Karpas-422 (cell line): Measurements from ENCODE around the gene GULP1. TPM values are rescaled to one million over a fixed set of nuclear protein-coding genes. Genes with fewer than 3 reads are reported as not detected.

Experiments
- DNase-seq: peaks from one replicate; pipeline ENCODE4 v3.0.0-alpha.2; 2015
- H2AFZ ChIP-seq: fragments of 200-600 bp; sonication (generic); 2 replicates; pipeline ENCODE4 v1.6.1; 2014; ENCODE audit warnings: antibody characterized with exemption, low read length, mixed read lengths
- H3K27ac ChIP-seq: fragments of 200-600 bp; sonication (generic); 2 replicates; pipeline ENCODE4 v1.5.1; 2014; ENCODE audit warnings: mild to moderate bottlenecking, low read length, moderate library complexity
- H3K27me3 ChIP-seq: fragments of 200-600 bp; sonication (generic); 2 replicates; pipeline ENCODE4 v1.6.1; 2014; ENCODE audit warnings: low read length, mixed read lengths
- H3K36me3 ChIP-seq: fragments of 200-600 bp; sonication (generic); 2 replicates; pipeline ENCODE4 v1.6.1; 2014; ENCODE audit warnings: low read length, mixed read lengths; ENCODE audit not compliant: insufficient read depth
- H3K4me1 ChIP-seq: fragments of 200-600 bp; sonication (generic); 2 replicates; pipeline ENCODE4 v1.6.1; 2014; ENCODE audit warnings: mild to moderate bottlenecking, low read length, mixed read lengths
- H3K4me2 ChIP-seq: fragments of 200-600 bp; sonication (generic); 2 replicates; pipeline ENCODE4 v1.6.1; 2014; ENCODE audit warnings: low read length, low read depth, mild to moderate bottlenecking; ENCODE audit not compliant: poor library complexity, severe bottlenecking
- H3K4me3 ChIP-seq: fragments of 200-600 bp; sonication (generic); 2 replicates; pipeline ENCODE4 v1.5.1; 2014; ENCODE audit warnings: mild to moderate bottlenecking, antibody characterized with exemption, low read length, mixed read lengths
- H3K79me2 ChIP-seq: fragments of 200-600 bp; sonication (generic); 2 replicates; pipeline ENCODE4 v1.6.1; 2014; ENCODE audit warnings: mild to moderate bottlenecking, low read length, mixed read lengths
- H3K9ac ChIP-seq: fragments of 200-600 bp; sonication (generic); 2 replicates; pipeline ENCODE4 v1.6.0; 2014; ENCODE audit warnings: low read length
- H3K9me2 ChIP-seq: fragments of 200-600 bp; sonication (generic), shearing (Covaris generic); replicated peaks from 2 replicates; pipeline ENCODE4 v1.6.0; 2014; ENCODE audit warnings: mild to moderate bottlenecking, low read length, moderate library complexity; ENCODE audit not compliant: insufficient read depth
- H3K9me3 ChIP-seq: fragments of 300-700, 200-600 bp; sonication (generic); 2 replicates; pipeline ENCODE4 v1.6.1; 2014; ENCODE audit warnings: low read length, mixed read lengths
- H4K20me1 ChIP-seq: fragments of 200-600 bp; sonication (generic); 2 replicates; pipeline ENCODE4 v1.6.1; 2014; ENCODE audit warnings: mild to moderate bottlenecking, antibody characterized with exemption, low read length, low read depth; ENCODE audit not compliant: insufficient read depth
- total RNA-seq: library from RNA; depleted of rRNA; stranded (reverse); fragments of >200 nt; shearing (Covaris generic); gene quantifications from 2 replicates; pipeline ENCODE4 v1.2.3, GENCODE V29; 2014; ENCODE audit warnings: low replicate concordance

Gene GULP1
- total RNA-seq, 1 experiment from 2014 or later: 0.41 TPM

- H3K9me3 ChIP-seq: peaks cover 7% of the 10 kb centered on the region; the same call in 1 of the 2 replicates
- H3K4me2 ChIP-seq: no peak overlapping the region
- H3K4me1 ChIP-seq: no peaks in the 10 kb centered on the region
- H3K9ac ChIP-seq: no peak overlapping the region
- no peaks in the 10 kb centered on the region for H3K9me2 ChIP-seq
- H2AFZ ChIP-seq: no peak overlapping the region
- H3K36me3 ChIP-seq: no peaks in the 10 kb centered on the region
- no peaks in the 10 kb centered on the region for H4K20me1 ChIP-seq
- H3K27me3 ChIP-seq: no peaks in the 10 kb centered on the region
- H3K79me2 ChIP-seq: no peaks in the 10 kb centered on the region
- DNase-seq: no peak
- H3K4me3 ChIP-seq: no peak overlapping the region
- no peak overlapping the region for H3K27ac ChIP-seq
Observed at GRCh38 chr2:188308483-188308882, 16.8 kb downstream of the GULP1 start.

DNA sequence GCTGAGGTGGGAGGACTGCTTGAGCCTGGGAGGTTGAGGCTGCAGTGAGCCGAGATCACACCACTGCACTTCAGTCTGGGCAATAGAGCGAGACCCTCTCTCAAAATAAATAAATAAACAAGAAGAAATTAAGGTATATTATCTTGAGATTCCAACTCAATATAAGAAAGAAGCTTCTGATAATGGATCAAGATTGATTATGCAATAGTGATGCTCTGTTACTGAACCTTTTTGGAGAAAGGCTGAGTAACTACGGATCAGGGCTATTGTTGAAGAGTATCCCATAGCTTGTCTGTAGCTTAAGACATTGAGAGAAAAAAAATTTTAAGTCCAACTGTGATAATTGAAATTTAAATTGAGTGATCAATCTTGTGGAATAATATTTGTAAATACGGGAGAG is 17.7 kb downstream of the GULP1 start:
- H3K9me3 ChIP-seq: peaks cover 7% of the 10 kb centered on the region; the same call in 1 of the 2 replicates
- no peaks in the 10 kb centered on the region for H3K36me3 ChIP-seq
- DNase-seq: no peak
- no peaks in the 10 kb centered on the region for H4K20me1 ChIP-seq
- no peak overlapping the region for H2AFZ ChIP-seq
- H3K9me2 ChIP-seq: no peaks in the 10 kb centered on the region
- no peak overlapping the region for H3K27ac ChIP-seq
- no peak overlapping the region for H3K4me3 ChIP-seq
- no peak overlapping the region for H3K9ac ChIP-seq
- no peak overlapping the region for H3K4me2 ChIP-seq
- no peaks in the 10 kb centered on the region for H3K79me2 ChIP-seq
- no peaks in the 10 kb centered on the region for H3K4me1 ChIP-seq
- no peaks in the 10 kb centered on the region for H3K27me3 ChIP-seq

- H3K4me2 ChIP-seq: no peak overlapping the region
- H4K20me1 ChIP-seq: no peaks in the 10 kb centered on the region
- no peaks in the 10 kb centered on the region for H3K36me3 ChIP-seq
- no peak overlapping the region for H2AFZ ChIP-seq
- no peaks in the 10 kb centered on the region for H3K4me1 ChIP-seq
- no peak overlapping the region for H3K27ac ChIP-seq
- H3K9me2 ChIP-seq: no peaks in the 10 kb centered on the region
- H3K27me3 ChIP-seq: no peaks in the 10 kb centered on the region
- DNase-seq: no peak
- peaks cover 18% of the 10 kb centered on the region for H3K9me3 ChIP-seq
- H3K4me3 ChIP-seq: no peak overlapping the region
- H3K79me2 ChIP-seq: no peaks in the 10 kb centered on the region
- no peak overlapping the region for H3K9ac ChIP-seq
Observed at GRCh38 chr2:188314314-188315054, 22.8 kb downstream of the GULP1 start.

- Histone ChIP-seq H2AFZ (no peak overlapping the region), H3K36me3 (no peaks in the 10 kb centered on the region), H3K9me2 (no peaks in the 10 kb centered on the region), H3K27me3 (no peaks in the 10 kb centered on the region), H3K9ac (no peak overlapping the region), H3K27ac (no peak overlapping the region), H3K79me2 (no peaks in the 10 kb centered on the region), H3K4me1 (no peaks in the 10 kb centered on the region), H4K20me1 (no peaks in the 10 kb centered on the region), H3K9me3 (peaks cover 12% of the 10 kb centered on the region), H3K4me2 (no peak overlapping the region), H3K4me3 (no peak overlapping the region)
- DNase-seq: no peak
Observed at GRCh38 chr2:188315750-188316149, 24.1 kb downstream of the GULP1 start.

DNA sequence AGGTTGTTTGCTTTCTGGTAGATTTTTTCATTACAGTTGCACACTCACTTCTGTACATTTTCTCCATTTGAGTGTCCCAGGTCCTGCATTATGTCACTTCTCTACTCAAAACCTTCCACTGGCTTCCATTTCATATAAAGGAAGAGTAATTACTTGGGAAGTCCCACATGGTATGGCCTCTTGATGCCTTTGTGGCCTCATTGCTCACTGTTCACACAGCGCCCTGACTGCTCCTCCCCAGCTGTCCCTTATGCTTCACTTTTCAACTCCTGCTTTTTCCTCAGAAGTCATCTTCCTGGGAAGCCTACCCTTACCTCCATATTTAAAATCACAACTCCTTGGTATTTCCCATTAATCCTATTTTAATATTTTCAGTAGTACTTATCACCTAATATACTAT is 24.7 kb downstream of the GULP1 start:
- Histone ChIP-seq H2AFZ (no peak overlapping the region), H3K9me3 (peaks cover 12% of the 10 kb centered on the region), H3K27me3 (no peaks in the 10 kb centered on the region), H3K4me1 (no peaks in the 10 kb centered on the region), H3K4me3 (no peak overlapping the region), H4K20me1 (no peaks in the 10 kb centered on the region), H3K9me2 (no peaks in the 10 kb centered on the region), H3K36me3 (no peaks in the 10 kb centered on the region), H3K4me2 (no peak overlapping the region), H3K9ac (no peak overlapping the region), H3K79me2 (no peaks in the 10 kb centered on the region), H3K27ac (no peak overlapping the region)
- DNase-seq: no peak

GRCh38 chr2:188316791-188317423 is 25.2 kb downstream of the GULP1 start:
- no peaks in the 10 kb centered on the region for H3K36me3 ChIP-seq
- no peak overlapping the region for H2AFZ ChIP-seq
- H3K79me2 ChIP-seq: no peaks in the 10 kb centered on the region
- no peak overlapping the region for H3K9ac ChIP-seq
- peaks cover 12% of the 10 kb centered on the region for H3K9me3 ChIP-seq
- no peak for DNase-seq
- no peaks in the 10 kb centered on the region for H3K27me3 ChIP-seq
- H3K4me3 ChIP-seq: no peak overlapping the region
- no peaks in the 10 kb centered on the region for H3K9me2 ChIP-seq
- H3K4me1 ChIP-seq: no peaks in the 10 kb centered on the region
- no peaks in the 10 kb centered on the region for H4K20me1 ChIP-seq
- no peak overlapping the region for H3K27ac ChIP-seq
- H3K4me2 ChIP-seq: no peak overlapping the region

DNA sequence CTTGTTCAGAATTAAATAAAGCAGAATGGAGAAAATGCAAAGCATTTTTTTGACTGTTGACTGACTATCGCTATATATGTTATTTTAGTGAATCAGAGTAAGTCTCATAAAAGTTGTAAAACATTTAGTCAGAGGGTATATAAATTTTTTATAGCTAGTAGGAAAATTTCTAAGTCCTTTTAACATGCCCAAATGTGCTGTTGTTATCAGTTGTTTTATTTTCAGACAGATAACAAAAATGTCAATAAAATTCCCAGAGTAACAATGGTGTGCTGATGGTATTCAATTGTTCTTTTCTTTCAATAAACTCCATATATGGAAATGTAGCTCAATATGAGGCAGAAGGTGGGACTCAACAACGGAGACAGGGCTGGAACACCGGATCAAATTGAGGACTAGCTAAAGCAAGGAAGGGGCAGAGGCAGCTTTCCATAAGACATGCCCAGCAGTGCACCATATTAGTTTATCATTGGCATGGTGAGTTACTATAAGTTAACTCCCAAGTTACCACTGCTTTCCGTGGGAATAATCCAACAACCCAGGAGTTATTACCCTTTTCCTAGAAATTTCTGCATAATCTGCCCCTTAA is 26.6 kb downstream of the GULP1 start:
- H3K4me2 ChIP-seq: no peak overlapping the region
- H3K27ac ChIP-seq: no peak overlapping the region
- no peak overlapping the region for H3K9ac ChIP-seq
- DNase-seq: no peak
- no peaks in the 10 kb centered on the region for H3K4me1 ChIP-seq
- H3K9me3 ChIP-seq: peaks cover 12% of the 10 kb centered on the region
- no peaks in the 10 kb centered on the region for H3K27me3 ChIP-seq
- H2AFZ ChIP-seq: no peak overlapping the region
- H3K4me3 ChIP-seq: no peak overlapping the region
- H3K36me3 ChIP-seq: no peaks in the 10 kb centered on the region
- no peaks in the 10 kb centered on the region for H3K9me2 ChIP-seq
- no peaks in the 10 kb centered on the region for H4K20me1 ChIP-seq
- H3K79me2 ChIP-seq: no peaks in the 10 kb centered on the region

- no peaks in the 10 kb centered on the region for H3K79me2 ChIP-seq
- H3K9ac ChIP-seq: no peak overlapping the region
- H3K9me2 ChIP-seq: no peaks in the 10 kb centered on the region
- H2AFZ ChIP-seq: no peak overlapping the region
- H3K4me3 ChIP-seq: no peak overlapping the region
- no peaks in the 10 kb centered on the region for H3K27me3 ChIP-seq
- no peak overlapping the region for H3K4me2 ChIP-seq
- H3K4me1 ChIP-seq: no peaks in the 10 kb centered on the region
- no peaks in the 10 kb centered on the region for H3K36me3 ChIP-seq
- no peak for DNase-seq
- no peak overlapping the region for H3K27ac ChIP-seq
- peaks cover 12% of the 10 kb centered on the region for H3K9me3 ChIP-seq
- H4K20me1 ChIP-seq: no peaks in the 10 kb centered on the region
Observed at GRCh38 chr2:188319838-188320237, 28.2 kb downstream of the GULP1 start.
